Activated naive CD8-positive, alpha-beta T cell (primary cell): ENCODE data around the gene ARRB2.
A peak's percentile ranks its signal among the peaks of the same experiment; 100 is the strongest.

Experiments used
- H3K27ac Mint-ChIP-seq: one replicate; pipeline ENCODE4 v1.8.0; 2021; ENCODE audit warnings: mixed read lengths
- H3K27me3 Mint-ChIP-seq: one replicate; pipeline ENCODE4 v1.8.0; 2021; ENCODE audit warnings: mixed read lengths
- H3K36me3 Mint-ChIP-seq: one replicate; pipeline ENCODE4 v1.8.0; 2021; ENCODE audit warnings: mixed read lengths
- H3K4me1 Mint-ChIP-seq: one replicate; pipeline ENCODE4 v1.8.0; 2021; ENCODE audit warnings: low read depth, mixed read lengths
- H3K4me3 Mint-ChIP-seq: one replicate; pipeline ENCODE4 v1.8.0; 2021; ENCODE audit warnings: mild to moderate bottlenecking, mixed read lengths
- H3K9me3 Mint-ChIP-seq: one replicate; pipeline ENCODE4 v1.8.0; 2021; ENCODE audit warnings: low read depth, mixed read lengths

The ARRB2 gene

GRCh38 chr17:4747847-4748246 lies 37.4 kb downstream of the ARRB2 start:
- H3K9me3 Mint-ChIP-seq: no peaks in the 10 kb centered on the region
- peaks cover 3% of the 10 kb centered on the region for H3K27me3 Mint-ChIP-seq
- H3K4me3 Mint-ChIP-seq: peak overlapping the region; percentile 68
- peak overlapping the region; percentile 74 for H3K27ac Mint-ChIP-seq
- peaks cover 24% of the 10 kb centered on the region for H3K4me1 Mint-ChIP-seq
- no peaks in the 10 kb centered on the region for H3K36me3 Mint-ChIP-seq

GRCh38 chr17:4748686-4749085 lies 38.3 kb downstream of the ARRB2 start:
- peaks cover 24% of the 10 kb centered on the region for H3K4me1 Mint-ChIP-seq
- H3K9me3 Mint-ChIP-seq: no peaks in the 10 kb centered on the region
- H3K36me3 Mint-ChIP-seq: no peaks in the 10 kb centered on the region
- H3K27me3 Mint-ChIP-seq: peaks cover 4% of the 10 kb centered on the region
- no peak overlapping the region for H3K4me3 Mint-ChIP-seq
- H3K27ac Mint-ChIP-seq: no peak overlapping the region

DNA sequence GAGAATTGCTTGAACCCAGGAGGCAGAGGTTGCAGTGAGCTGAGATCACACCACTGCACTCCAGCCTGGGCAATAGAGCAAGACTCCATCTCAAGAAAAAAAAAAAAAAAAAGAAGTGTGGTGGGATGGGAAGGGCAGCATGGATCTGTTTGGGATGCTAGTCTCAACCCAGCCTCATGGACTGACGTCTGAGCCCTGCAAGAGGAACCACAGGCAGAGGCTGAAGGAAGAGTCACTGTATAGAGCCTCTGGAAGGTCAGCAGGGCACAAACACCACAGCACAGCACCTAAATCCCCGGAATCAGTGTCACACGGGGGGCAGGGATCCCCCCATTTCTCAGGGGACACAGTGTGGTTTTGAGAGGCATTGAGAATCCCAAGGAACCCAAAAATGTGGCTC lies 40.2 kb downstream of the ARRB2 start:
- Mint-ChIP-seq H3K4me3 (no peak overlapping the region), H3K27ac (no peak overlapping the region), H3K4me1 (peaks cover 21% of the 10 kb centered on the region), H3K27me3 (peaks cover 10% of the 10 kb centered on the region), H3K9me3 (no peaks in the 10 kb centered on the region), H3K36me3 (no peaks in the 10 kb centered on the region)

DNA sequence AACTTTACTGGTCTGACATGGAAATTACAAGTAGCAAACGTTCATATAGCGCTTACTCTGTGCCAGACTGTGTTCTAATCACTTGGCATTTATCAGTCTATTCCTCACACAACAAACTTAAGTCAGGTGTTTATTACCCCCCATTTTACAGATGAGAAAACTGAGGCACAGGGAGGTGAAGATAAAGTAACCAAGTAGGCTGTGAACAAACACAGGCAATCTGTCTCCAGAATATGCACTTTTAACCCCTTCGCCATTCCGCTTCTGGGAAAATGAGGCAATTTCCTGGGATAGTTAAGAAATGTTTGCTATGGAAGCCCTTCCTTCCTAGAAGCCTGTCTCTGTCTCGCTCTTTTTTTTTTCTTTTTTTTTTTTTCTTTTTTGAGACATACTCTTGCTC lies 41.5 kb downstream of the ARRB2 start:
- Mint-ChIP-seq H3K4me3 (no peak overlapping the region), H3K9me3 (no peaks in the 10 kb centered on the region), H3K27ac (no peak overlapping the region), H3K4me1 (peaks cover 17% of the 10 kb centered on the region), H3K36me3 (no peaks in the 10 kb centered on the region), H3K27me3 (peaks cover 10% of the 10 kb centered on the region)

GRCh38 chr17:4753392-4753791 lies 43.0 kb downstream of the ARRB2 start:
- Mint-ChIP-seq H3K27ac (no peak overlapping the region), H3K4me3 (no peak overlapping the region), H3K9me3 (no peaks in the 10 kb centered on the region), H3K36me3 (no peaks in the 10 kb centered on the region), H3K4me1 (peaks cover 6% of the 10 kb centered on the region), H3K27me3 (peaks cover 10% of the 10 kb centered on the region)

GRCh38 chr17:4759776-4760236 lies 49.4 kb downstream of the ARRB2 start:
- Mint-ChIP-seq H3K36me3 (no peaks in the 10 kb centered on the region), H3K9me3 (no peaks in the 10 kb centered on the region), H3K4me3 (no peak overlapping the region), H3K27ac (no peak overlapping the region), H3K27me3 (peaks cover 5% of the 10 kb centered on the region), H3K4me1 (no peaks in the 10 kb centered on the region)

DNA sequence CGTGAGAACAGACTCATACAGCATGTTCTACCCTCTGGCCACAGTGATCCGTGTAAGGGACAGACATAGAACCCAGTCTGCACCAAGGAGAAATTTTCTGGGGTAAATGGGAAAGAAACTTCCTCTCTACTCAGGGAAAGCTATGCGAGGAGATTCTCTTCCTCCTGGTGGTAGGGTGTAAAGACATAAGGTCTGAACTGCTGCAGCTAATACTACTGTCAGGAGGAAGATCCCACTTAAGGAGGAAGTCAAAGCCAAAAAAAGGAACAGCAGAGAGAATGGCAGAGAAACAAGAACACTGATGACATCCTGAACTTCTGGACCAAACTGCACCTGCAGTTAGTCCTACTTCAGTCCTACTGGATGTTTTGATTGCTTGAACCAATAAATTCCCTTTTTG lies 54.2 kb downstream of the ARRB2 start:
- H3K27me3 Mint-ChIP-seq: no peaks in the 10 kb centered on the region
- H3K4me1 Mint-ChIP-seq: no peaks in the 10 kb centered on the region
- no peaks in the 10 kb centered on the region for H3K9me3 Mint-ChIP-seq
- no peak overlapping the region for H3K4me3 Mint-ChIP-seq
- no peaks in the 10 kb centered on the region for H3K36me3 Mint-ChIP-seq
- no peak overlapping the region for H3K27ac Mint-ChIP-seq

DNA sequence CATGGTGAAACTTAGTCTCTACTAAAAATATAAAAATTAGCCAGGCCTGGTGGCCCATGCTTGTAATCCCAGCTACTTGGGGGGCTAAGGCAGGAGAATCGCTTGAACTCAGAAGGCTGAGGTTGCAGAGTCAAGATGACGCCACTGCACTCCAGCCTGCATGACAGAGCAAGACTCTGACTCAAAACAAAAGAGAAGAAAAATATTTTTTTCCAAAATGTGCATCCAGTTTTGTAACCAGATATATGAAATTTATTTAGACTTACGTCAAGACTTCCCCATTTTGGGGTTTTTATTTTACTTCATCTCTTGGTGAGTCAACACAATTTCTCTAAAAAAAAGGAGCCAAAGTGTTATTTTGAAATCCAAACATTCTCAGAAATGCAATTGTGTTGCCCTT lies 55.8 kb downstream of the ARRB2 start:
- Mint-ChIP-seq H3K9me3 (no peaks in the 10 kb centered on the region), H3K4me3 (no peak overlapping the region), H3K36me3 (no peaks in the 10 kb centered on the region), H3K27ac (no peak overlapping the region), H3K27me3 (no peaks in the 10 kb centered on the region), H3K4me1 (peaks cover 2% of the 10 kb centered on the region)

DNA sequence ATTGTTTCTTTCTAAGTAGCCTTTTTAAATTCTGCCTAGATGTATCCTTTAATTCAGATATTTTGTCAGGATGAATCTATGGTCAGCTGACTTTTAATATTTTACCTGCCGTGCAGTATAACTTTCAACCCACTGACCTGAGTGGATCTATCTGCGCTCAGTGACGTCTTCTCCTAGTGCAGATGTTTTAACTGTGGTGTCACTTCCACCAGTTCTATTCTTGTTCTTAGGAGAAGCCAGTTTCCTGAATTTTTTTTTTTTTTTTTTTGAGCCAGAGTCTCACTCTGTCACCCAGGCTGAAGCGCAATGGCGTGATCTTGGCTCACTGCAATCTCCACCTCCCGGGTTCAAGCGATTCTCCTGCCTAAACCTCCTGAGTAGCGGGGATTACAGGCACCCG lies 56.3 kb downstream of the ARRB2 start:
- no peaks in the 10 kb centered on the region for H3K27me3 Mint-ChIP-seq
- H3K4me1 Mint-ChIP-seq: peaks cover 6% of the 10 kb centered on the region
- H3K27ac Mint-ChIP-seq: no peak overlapping the region
- no peaks in the 10 kb centered on the region for H3K9me3 Mint-ChIP-seq
- no peak overlapping the region for H3K4me3 Mint-ChIP-seq
- H3K36me3 Mint-ChIP-seq: no peaks in the 10 kb centered on the region

DNA sequence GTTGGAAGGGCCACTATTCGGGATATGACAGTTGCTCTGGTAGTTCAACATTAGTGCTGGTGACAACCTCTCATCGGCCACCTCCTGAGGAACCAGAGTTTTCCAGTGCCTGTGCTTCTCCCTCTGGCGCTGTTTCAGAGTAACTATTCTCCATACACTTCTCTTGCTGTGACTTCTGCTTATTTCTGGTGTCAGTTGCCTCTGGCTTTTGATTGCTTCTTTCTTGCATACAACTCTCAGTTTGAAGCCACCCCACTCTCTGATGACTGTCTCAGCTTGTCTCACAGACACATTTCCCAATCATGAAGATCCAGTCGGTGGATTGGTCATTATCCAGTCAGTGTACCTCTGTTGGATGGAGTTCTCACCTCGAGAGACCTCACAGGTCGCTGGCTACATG lies 57.9 kb downstream of the ARRB2 start:
- Mint-ChIP-seq H3K27ac (no peak overlapping the region), H3K9me3 (no peaks in the 10 kb centered on the region), H3K27me3 (no peaks in the 10 kb centered on the region), H3K4me1 (peaks cover 9% of the 10 kb centered on the region), H3K36me3 (no peaks in the 10 kb centered on the region), H3K4me3 (no peak overlapping the region)

DNA sequence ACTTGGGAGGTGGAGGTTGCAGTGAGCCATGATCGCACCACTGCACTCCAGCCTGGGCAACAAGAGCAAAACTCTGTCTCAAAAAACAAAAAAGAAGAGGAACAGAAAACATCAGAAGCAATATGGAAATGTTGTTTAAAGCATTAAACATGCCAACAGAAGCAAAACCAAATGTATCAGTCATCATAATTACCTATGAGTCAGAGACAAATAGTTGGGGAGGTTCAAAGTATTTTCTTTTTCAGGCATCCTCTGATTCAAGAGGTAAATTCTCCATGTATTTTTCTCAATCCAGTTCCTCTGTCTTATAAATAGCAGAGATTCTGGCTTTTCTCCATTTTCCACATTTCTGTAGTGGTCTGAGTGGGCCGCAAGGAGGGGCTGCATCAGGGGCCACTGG lies 59.2 kb downstream of the ARRB2 start:
- Mint-ChIP-seq H3K36me3 (no peaks in the 10 kb centered on the region), H3K4me1 (peaks cover 9% of the 10 kb centered on the region), H3K9me3 (no peaks in the 10 kb centered on the region), H3K27me3 (peaks cover 3% of the 10 kb centered on the region), H3K27ac (no peak overlapping the region), H3K4me3 (no peak overlapping the region)
